Hematopoietic multipotent progenitor cell treated with erythropoietin and hydrocortisone succinate and interleukin-3 and kit ligand, for 15 days (in vitro differentiated cells): ENCODE measurements around the gene ME3.

Experiments used
- DNase-seq: peaks from one replicate; pipeline ENCODE4 v3.0.0-alpha.2; 2015; ENCODE audit warnings: low spot score

Gene ME3

GRCh38 chr11:86514453-86514852, 158.0 kb downstream of the ME3 start:
- no peak for DNase-seq

GRCh38 chr11:86513746-86514373, 158.6 kb downstream of the ME3 start:
- DNase-seq = no peak

GRCh38 chr11:86513138-86513537, 159.3 kb downstream of the ME3 start:
- DNase-seq = no peak

GRCh38 chr11:86511086-86511551, 161.3 kb downstream of the ME3 start:
- DNase-seq = no peak

GRCh38 chr11:86510674-86511073, 161.7 kb downstream of the ME3 start:
- DNase-seq = no peak

- DNase-seq = no peak
These were observed 162.3 kb downstream of the ME3 start for GRCh38 chr11:86510097-86510496.

GRCh38 chr11:86509588-86509974, 162.8 kb downstream of the ME3 start:
- no peak for DNase-seq

GRCh38 chr11:86508604-86509587, 163.5 kb downstream of the ME3 start:
- no peak for DNase-seq

GRCh38 chr11:86507249-86507845, 165.1 kb downstream of the ME3 start:
- DNase-seq = no peak

GRCh38 chr11:86506235-86506634, 166.2 kb downstream of the ME3 start:
- DNase-seq = no peak

GRCh38 chr11:86503131-86503530, 169.3 kb downstream of the ME3 start:
- no peak for DNase-seq

GRCh38 chr11:86502137-86502642, 170.2 kb downstream of the ME3 start:
- DNase-seq = no peak

- peak; percentile 28 for DNase-seq
These were observed 171.8 kb downstream of the ME3 start for GRCh38 chr11:86500500-86501140.

- DNase-seq = peak; percentile 8
These were observed 172.7 kb downstream of the ME3 start for GRCh38 chr11:86499723-86500129.

- DNase-seq = no peak
These were observed 174.6 kb downstream of the ME3 start for GRCh38 chr11:86497836-86498235.

GRCh38 chr11:86497310-86497709, 175.1 kb downstream of the ME3 start:
- no peak for DNase-seq

GRCh38 chr11:86495351-86495750, 177.1 kb downstream of the ME3 start:
- no peak for DNase-seq

GRCh38 chr11:86492370-86493010, 179.9 kb downstream of the ME3 start:
- no peak for DNase-seq

GRCh38 chr11:86491027-86491426, 181.4 kb downstream of the ME3 start:
- DNase-seq = no peak

GRCh38 chr11:86490582-86490981, 181.8 kb downstream of the ME3 start:
- no peak for DNase-seq

- DNase-seq = no peak
These were observed 183.0 kb downstream of the ME3 start for GRCh38 chr11:86489442-86489841.

- no peak for DNase-seq
These were observed 183.9 kb downstream of the ME3 start for GRCh38 chr11:86488553-86488952.
